ENCODE measurements around the gene RFX2.

Gene RFX2

GRCh38 chr19:6103894-6104293 is 6.4 kb downstream of the RFX2 start:
- no peak for DNase-seq (ENCODE audit: low spot score)

GRCh38 chr19:6103217-6103644 is 7.1 kb downstream of the RFX2 start:
- no peak for DNase-seq (ENCODE audit: low spot score)

DNA sequence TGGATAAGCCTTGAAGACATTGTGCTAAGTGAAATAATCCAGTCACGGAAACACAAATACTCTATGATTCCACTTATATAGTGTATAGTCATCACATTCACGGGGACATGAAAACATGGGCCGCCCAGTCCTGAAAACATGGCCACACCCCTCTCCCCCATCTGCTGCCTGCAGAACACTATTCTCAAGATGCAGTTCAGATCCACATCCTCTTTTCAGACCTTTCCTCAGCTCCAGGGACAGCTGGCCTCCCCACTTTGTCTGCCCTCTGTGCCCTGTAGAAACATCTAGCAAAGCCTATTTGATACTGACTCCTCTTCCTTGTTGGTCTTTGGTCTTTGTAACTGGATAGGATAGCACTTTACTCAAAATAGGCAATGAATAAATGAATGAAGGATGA is 8.3 kb downstream of the RFX2 start:
- no peak for DNase-seq (ENCODE audit: low spot score)

DNA sequence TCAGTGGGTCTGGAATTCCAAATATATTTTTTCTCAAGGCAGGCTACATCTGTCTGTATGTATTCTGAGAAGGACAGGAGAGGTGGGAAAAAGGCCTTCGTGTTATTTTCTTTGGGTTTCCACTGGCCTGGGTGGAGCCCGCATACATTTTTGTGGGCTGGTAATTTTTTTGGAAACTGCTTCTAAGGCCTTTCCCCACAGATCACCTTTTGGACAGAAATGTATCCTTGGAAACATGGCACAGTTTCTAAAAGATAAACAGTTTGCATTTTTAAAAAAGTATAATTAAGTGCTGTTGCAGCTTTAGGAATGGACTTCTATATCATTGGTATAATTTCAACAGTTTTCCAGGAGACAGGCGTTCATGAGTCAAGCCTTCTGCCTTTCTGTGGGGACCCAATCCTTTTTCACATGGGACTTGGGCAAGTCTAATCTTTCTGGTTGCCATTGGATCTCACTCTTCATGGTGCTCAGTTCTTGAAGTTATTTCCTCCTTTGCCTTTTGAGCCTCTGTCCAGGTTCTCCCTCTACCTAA is 8.9 kb downstream of the RFX2 start:
- DNase-seq (ENCODE audit: low spot score) = no peak

DNA sequence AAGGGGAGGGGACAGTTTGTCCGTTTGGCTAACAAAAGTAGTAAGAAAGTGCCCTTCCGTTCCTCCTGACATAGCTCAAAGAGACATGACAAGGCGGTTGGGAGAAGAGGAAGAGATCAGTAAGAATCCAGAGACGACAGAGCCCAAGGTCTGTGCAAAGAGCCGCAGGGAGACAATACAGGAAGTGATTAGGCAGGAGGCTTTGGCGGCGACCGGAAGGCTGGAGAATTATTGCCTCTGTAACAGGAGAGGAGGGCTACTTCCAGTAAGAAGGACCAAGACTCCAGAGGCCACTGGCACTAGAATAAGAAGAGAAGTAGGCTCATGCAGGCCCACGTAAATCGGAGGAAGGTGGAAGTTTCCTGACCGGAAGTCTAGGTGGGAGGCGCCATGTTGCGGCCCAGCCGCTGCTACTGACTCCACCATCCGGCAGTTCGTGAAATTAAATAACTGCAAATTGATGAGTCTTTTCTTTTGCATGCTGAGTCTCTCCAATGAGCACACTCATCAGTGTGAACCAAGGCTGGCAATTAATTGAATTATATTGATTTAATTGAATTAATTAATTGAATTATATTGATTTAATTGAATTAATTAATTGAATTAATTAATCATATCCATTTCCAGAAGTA is 9.9 kb downstream of the RFX2 start:
- no peak for DNase-seq (ENCODE audit: low spot score)

DNA sequence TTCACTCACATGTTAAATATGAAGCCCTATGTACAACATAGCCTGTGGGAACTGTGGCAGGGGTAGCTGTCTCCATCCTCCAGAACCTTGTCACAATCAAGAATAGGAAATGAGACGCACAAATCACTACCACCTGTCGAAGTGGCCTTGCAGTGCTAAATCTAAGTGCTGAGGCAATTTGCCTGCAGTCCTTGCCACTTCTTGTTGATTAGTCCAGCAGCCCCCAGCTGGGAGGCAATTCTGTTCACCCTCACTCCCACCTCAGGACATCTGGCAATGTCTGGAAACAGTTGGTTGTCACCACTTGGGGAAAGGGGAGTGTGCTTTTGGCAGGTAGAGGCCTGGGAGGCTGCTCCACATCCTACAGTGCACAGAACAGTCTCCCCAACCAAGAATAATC is 10.7 kb downstream of the RFX2 start:
- DNase-seq (ENCODE audit: low spot score) = no peak

DNA sequence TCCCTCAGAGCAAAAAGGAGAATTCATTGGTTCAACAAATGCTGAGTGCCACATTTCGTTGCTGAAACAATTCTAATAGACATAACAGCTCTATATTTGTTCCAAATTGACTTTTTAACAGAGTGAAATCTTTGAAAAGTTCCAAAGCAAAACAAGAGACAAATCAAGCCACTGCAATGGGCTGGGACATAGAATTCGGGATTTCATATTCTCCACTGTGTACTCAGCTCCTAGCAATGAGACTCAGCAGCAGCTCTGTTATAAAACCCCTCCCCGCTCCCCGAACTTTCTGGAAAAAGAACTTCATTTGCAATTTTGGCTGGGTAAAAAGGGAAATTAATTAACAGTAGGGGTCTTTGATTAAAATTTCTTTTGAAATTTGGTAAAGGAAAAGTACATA is 11.3 kb downstream of the RFX2 start:
- no peak for DNase-seq (ENCODE audit: low spot score)

DNA sequence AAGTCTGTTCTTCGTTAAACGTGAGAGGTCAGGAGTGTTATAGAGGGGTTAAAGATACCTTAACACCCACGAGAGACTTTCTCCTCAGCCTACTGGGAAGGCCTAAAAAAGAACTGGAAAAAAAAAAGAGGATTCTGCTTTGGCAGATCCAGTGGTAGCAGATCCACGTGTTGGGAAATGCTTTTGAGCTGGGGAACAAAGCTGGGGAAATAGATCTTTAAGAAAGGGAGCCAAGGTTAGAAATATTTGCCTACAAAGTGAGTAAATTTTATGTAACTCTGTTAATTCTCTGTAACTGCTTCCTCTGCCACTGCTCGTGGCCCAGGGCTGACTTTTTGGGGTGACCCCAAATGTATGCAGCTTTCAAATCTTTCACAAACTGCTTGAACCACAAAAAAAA is 11.7 kb downstream of the RFX2 start:
- DNase-seq (ENCODE audit: low spot score) = no peak

GRCh38 chr19:6097911-6098310 is 12.4 kb downstream of the RFX2 start:
- no peak for DNase-seq (ENCODE audit: low spot score)

GRCh38 chr19:6095760-6096159 is 14.5 kb downstream of the RFX2 start:
- no peak for DNase-seq (ENCODE audit: low spot score)

DNA sequence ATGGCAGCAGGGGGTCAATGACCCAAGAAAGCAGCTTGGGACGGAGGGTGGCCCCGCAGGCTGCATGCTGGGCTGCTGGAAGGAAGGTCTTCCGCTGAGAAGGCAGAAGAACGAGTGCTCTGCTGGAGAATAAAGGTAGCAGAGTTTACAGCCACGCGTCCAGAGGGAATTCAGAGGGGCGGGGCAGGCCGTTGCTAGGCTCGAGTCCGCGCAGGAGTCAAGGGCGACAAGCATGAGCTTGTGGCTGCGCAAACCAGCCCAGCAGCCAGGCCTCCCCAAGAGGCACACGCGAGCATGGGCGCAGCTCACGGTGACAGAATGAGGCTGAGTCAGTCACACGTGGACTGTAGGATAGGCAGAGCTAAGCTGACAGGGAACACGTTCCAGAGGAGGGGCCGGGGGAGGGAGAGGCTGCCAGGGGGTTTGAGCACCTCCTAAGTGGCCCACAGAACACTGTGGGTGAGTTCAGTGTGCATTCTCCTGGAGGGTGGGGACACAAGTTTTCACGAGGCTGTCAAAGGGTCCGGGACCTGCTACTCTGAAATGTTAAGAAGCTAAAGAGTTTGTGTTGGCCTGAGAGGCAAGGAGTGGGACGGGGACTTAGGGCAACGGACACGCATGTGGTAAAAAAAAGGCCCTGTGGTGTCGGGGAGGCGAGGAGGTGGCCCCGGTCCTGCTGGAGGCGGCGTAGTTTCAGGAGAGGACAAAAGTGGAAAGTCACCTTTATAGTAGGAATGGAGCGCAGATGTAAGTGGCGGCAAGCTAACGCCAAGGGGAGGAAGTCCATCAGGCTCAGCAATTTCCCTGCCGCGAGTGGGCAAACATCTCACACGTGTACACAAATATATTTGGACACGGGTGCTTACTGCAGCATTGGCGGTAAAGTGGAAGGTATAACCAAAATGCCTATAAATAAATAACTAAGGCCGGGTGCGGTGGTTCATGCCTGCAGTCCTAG is 17.7 kb downstream of the RFX2 start:
- no peak for DNase-seq (ENCODE audit: low spot score)

GRCh38 chr19:6091771-6092291 is 18.5 kb downstream of the RFX2 start:
- DNase-seq (ENCODE audit: low spot score) = no peak

DNA sequence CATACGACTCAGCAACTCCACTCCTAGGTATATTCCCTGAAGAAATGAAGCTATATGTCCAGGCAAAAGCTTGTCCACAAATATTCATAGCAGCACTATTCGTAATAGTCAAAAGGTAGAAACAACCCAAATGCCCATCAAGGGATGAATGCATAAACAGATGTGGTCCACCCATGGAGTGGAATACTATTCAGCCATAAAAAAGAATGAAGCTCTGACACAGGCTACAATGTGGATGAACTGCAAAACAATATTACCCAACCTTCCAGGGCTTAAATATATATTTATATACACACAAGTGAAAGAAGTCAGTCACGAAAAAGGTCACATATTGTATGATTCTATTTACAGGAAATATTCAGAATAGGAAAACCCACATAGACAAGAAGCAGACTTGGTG is 19.7 kb downstream of the RFX2 start:
- DNase-seq (ENCODE audit: low spot score) = no peak

DNA sequence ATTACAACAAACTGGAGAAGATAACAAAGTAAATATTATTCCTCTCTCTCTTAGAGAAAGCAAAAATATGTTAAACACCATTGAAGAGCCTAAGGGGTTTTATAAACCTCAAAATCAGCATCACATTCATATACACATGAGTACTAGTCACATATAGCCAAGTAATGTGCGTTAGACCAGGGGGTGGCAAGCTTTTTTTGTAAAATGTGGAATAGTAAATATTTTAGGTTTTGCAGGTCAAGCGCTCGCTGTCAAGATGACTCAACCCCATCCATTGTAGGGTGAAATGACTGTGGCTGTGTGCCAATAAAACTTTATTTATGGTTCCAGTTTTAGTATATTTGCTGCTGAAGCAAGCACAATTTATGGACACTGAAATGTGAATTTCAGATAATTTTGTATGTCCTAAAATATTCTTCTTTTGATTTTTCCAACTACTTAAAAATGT is 21.7 kb downstream of the RFX2 start:
- no peak for DNase-seq (ENCODE audit: low spot score)

- DNase-seq (ENCODE audit: low spot score) = no peak
Observed at GRCh38 chr19:6087074-6087571, 23.2 kb downstream of the RFX2 start.

GRCh38 chr19:6086068-6086788 is 24.1 kb downstream of the RFX2 start:
- DNase-seq (ENCODE audit: low spot score) = no peak

DNA sequence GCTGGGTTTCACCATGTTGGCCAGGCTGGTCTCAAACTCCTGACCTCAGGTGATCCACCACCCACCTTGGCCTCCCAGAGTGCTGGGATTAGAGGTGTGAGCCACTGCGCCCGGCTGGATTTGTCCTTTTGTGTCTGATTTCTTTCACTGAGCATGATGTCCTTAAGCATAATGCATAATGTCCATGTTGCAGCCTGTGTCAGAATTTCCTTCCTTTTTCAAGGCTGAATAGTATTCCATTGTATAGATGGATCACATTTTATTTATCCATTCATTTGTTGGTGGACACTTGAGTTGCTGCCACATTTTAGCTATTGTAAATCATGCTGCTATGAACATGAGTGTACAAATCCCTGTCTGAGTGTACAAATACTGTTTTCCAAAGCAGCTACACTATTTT is 25.5 kb downstream of the RFX2 start:
- DNase-seq (ENCODE audit: low spot score) = no peak

GRCh38 chr19:6079107-6079506 is 31.2 kb downstream of the RFX2 start:
- no peak for DNase-seq (ENCODE audit: low spot score)

DNA sequence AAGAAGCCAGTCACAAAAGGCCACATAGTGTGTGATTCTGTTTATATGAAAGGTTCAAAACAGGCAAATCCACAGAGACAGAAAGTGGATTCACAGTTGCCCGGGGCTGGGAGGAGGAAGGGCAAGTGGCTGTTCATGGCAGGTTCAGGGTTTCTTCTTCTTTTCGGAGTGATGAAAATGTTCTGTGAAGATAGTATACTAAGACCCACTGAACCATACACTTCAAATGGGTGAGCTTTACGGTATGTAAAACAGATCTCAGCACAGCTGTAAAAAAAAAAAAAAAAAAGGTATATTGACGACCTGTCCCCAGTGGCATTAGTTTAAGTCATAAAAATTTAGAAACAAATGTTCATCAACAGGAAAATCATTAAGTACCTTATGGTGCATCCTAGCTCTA is 32.2 kb downstream of the RFX2 start:
- no peak for DNase-seq (ENCODE audit: low spot score)

DNA sequence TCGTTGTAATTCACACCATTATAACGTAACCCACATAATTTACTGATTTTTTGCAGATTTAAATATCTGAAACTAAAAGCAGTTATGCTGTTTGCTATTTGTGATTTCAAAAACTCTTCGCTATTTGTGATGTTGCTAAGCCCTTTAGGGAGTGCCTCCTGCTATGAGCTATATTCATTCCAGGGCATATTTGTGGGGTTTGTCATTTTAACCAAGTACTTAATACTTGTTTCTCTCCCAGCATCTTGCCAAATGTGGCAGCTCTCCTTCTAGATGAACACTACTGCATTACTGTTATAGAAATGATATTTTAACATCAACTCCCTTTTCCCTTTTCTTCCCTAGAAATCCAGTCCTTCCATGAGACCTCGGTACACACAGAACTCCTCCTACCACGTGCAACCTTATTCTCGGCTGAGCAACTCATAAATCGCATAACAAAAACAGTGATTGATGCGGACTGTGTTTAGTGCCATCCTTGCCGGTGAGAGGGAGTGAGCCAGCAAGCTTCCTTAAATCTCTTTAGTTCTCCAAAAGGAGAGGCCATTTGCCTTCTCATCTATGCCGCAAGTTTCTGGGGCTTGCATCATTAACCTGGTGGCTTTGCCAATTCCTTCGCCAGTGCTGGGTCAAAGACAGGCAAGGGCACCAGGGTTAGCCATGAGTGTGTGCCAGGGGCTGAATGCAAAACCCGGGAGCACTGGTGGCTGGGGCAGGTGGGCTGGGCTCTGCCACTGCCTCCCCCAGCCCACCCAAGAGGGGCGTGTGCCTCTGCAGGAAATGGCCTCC is 33.4 kb downstream of the RFX2 start:
- no peak for DNase-seq (ENCODE audit: low spot score)

- no peak for DNase-seq (ENCODE audit: low spot score)
Observed at GRCh38 chr19:6076291-6076665, 34.0 kb downstream of the RFX2 start.
